Frontal cortex (tissue), 4 donors: Measurements from ENCODE around the gene KLRF2. TPM values are rescaled to one million over a fixed set of nuclear protein-coding genes. Genes with fewer than 3 reads are reported as not detected.

Experiments
- DNase-seq, 2 donors: peaks; one replicate each; pipeline ENCODE4 v3.0.0; 2012; ENCODE audit warnings: low spot score in 2 of 2
- FAIRE-seq: peaks from 2 replicates; lab custom pipeline; 2012; peaks lifted over from hg19 to GRCh38; lab: Jason Lieb, UNC
- total RNA-seq: library from RNA; depleted of rRNA; stranded (reverse); fragments of >200 nt; gene quantifications from one replicate; pipeline ENCODE4 v1.2.3, GENCODE V29; 2014
- donor health status: control.
- donor health status: control.
- donor health status: control.

KLRF2 gene
- total RNA-seq, 1 donor from 2014 or later, result not detected

GRCh38 chr12:9931245-9931644 is 50.0 kb downstream of the KLRF2 start:
- no peak for DNase-seq
- FAIRE-seq, result no peak

GRCh38 chr12:9932270-9932669 is 51.0 kb downstream of the KLRF2 start, which contains the start of gene CLEC2A:
Gene CLEC2A, minus strand, starts transcription at chr12:9932370. Its CDS starts 41 bp downstream, at chr12:9932329.
- FAIRE-seq, result no peak

DNA sequence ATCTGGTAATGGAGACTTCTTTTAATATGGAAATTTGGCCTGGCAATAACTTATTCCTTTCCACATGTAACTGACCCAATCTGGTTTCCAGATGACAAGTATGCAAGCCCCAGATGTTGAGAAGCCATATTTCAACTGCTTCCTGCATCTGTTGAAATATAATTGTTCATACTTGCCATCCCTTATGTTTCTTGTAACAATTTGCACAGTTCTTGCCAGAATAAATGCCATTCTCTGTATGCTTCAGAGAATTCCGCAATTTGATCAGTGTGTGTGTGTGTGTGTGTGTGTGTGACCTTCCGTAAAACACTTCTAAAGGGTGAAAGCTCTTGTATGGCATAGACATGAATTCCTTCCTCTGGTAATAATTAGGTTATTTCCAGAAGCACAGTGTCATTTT is 52.7 kb downstream of the KLRF2 start:
- DNase-seq (no peak), FAIRE-seq (no peak)

More at GRCh38 chr12:9932270-9932669, 51.0 kb downstream of the KLRF2 start, which contains the start of gene CLEC2A:
- DNase-seq, result no peak

GRCh38 chr12:9935026-9935425 is 53.7 kb downstream of the KLRF2 start:
- DNase-seq (no peak), FAIRE-seq (no peak)

DNA sequence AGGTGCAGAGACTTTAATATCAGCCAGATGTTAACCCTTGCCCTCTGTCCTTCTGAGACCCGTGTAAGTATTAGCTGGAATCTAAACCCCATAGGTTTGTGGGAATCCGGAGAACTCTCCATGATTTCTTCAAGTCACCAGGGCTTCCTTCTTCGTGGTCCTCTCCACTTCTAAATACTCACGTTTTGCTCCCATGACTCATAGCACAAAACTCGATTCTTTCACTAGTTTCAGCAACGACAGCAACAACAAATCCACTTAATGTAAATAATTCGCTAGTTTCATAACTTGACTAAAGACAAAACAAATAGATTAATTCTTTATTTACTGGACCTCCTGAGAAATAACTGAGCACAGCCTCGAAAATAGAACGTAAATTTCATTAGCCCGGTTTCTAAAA is 55.3 kb downstream of the KLRF2 start:
- DNase-seq, result no peak
- FAIRE-seq, result no peak

DNA sequence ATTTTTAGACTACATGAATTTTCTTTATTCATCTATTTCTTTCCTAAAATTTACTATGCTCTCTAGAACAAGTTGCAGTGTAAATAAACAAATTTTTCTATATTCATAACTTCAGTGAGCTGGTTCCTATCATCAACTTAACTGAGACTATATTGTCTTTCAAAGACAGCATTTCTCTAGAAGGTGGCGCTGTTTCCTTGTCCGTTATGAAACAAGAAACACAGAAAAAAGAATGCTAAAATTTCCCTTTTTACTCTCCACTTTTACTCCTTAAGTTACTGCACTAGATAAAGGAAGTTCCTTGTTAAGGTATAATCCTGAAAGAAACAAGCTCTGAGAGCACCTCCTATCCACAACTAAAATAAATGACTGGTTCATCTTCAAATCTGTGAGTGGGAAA is 59.1 kb downstream of the KLRF2 start:
- no peak for FAIRE-seq
- no peak for DNase-seq

GRCh38 chr12:9941838-9942237 is 60.5 kb downstream of the KLRF2 start:
- FAIRE-seq, result no peak
- DNase-seq, result no peak

DNA sequence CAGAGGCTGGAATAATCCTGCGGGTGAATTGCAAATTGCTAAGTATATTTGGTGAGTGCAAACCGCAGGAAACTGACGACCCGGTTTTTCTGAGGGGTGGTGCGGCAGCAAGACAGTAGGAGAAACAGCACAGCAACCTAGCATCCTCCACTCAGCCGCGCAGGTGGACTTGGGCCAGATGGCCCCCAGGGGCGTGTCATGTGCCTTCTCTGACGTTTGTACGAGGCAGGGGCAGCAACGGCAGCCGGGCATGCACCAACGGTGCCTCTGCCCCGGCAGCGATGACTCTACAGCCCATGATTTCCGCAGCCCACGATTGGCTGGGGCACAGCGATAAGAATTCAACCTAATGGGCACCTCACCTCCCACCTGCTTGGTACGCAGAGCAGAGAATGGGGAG is 62.0 kb downstream of the KLRF2 start:
- no peak for DNase-seq
- no peak for FAIRE-seq

- no peak for FAIRE-seq
- no peak for DNase-seq
Measured at GRCh38 chr12:9944391-9944790, 63.1 kb downstream of the KLRF2 start.

Other genes with a start within 250 kb of the KLRF2 start
- gene CLEC2D, start 211.8 kb upstream of the KLRF2 start, total RNA-seq, result 15.5 TPM
- gene CLECL1, start 148.4 kb upstream of the KLRF2 start, total RNA-seq, result not detected
- gene CD69, start 120.6 kb upstream of the KLRF2 start, total RNA-seq, result not detected
- not detected for gene KLRF1, start 54.0 kb upstream of the KLRF2 start, total RNA-seq
- 1.6 TPM for gene CLEC2B, start 12.1 kb upstream of the KLRF2 start, total RNA-seq
- not detected for gene CLEC2A, start 50.9 kb downstream of the KLRF2 start, total RNA-seq
- 0.41 TPM for gene CLEC12A, start 89.9 kb downstream of the KLRF2 start, total RNA-seq
- gene CLEC1B, start 117.6 kb downstream of the KLRF2 start, total RNA-seq, result not detected
- not detected for gene CLEC12B, start 129.1 kb downstream of the KLRF2 start, total RNA-seq
- gene CLEC9A, start 149.2 kb downstream of the KLRF2 start, total RNA-seq, result not detected
- gene CLEC1A, start 217.5 kb downstream of the KLRF2 start, total RNA-seq, result 0.41 TPM
- gene CLEC7A, start 248.7 kb downstream of the KLRF2 start, total RNA-seq, result 2.0 TPM